ENCODE results near the gene KCNMA1.

GRCh38 chr10:77482072-77482471, 155.5 kb downstream of the KCNMA1 start:
- TF ChIP-seq POLR2A (IDR thresholded peaks at IDR 0.05) = no peak
- TF ChIP-seq POLR2AphosphoS5 (IDR thresholded peaks at IDR 0.05) = no peak
- TF ChIP-seq CTCF (IDR thresholded peaks at IDR 0.05) = no peak
